Measurements from ENCODE around the gene PLCB4.

The PLCB4 gene

GRCh38 chr20:9093218-9093957, 24.5 kb downstream of the PLCB4 start:
- Histone ChIP-seq H3K36me3 (no peaks in the 10 kb centered on the region), H3K9me3 (ENCODE audit: severe bottlenecking) (no peaks in the 10 kb centered on the region), H3K27me3 (ENCODE audit: insufficient read depth, low read depth, severe bottlenecking) (no peaks in the 10 kb centered on the region), H3K27ac (no peak overlapping the region), H3K4me3 (ENCODE audit: low read depth, low read length) (no peak overlapping the region)
- no peak for TF ChIP-seq CTCF (IDR thresholded peaks at IDR 0.05; ENCODE audit: low read depth, low read length)
- DNase-seq: no peak

GRCh38 chr20:9099372-9099771, 30.5 kb downstream of the PLCB4 start:
- Histone ChIP-seq H3K4me3 (ENCODE audit: low read depth, low read length) (no peak overlapping the region), H3K36me3 (no peaks in the 10 kb centered on the region), H3K27ac (no peak overlapping the region), H3K9me3 (ENCODE audit: severe bottlenecking) (no peaks in the 10 kb centered on the region), H3K27me3 (ENCODE audit: insufficient read depth, low read depth, severe bottlenecking) (no peaks in the 10 kb centered on the region)
- TF ChIP-seq CTCF (IDR thresholded peaks at IDR 0.05; ENCODE audit: low read depth, low read length): no peak
- no peak for DNase-seq

- DNase-seq: no peak
- no peak overlapping the region for H3K4me3 ChIP-seq (ENCODE audit: low read depth, low read length)
- no peak for TF ChIP-seq CTCF (IDR thresholded peaks at IDR 0.05; ENCODE audit: low read depth, low read length)
- H3K27ac ChIP-seq: no peak overlapping the region
- H3K36me3 ChIP-seq: no peaks in the 10 kb centered on the region
- H3K9me3 ChIP-seq (ENCODE audit: severe bottlenecking): no peaks in the 10 kb centered on the region
- no peaks in the 10 kb centered on the region for H3K27me3 ChIP-seq (ENCODE audit: insufficient read depth, low read depth, severe bottlenecking)
These were observed 31.8 kb downstream of the PLCB4 start for GRCh38 chr20:9100691-9101090.

DNA sequence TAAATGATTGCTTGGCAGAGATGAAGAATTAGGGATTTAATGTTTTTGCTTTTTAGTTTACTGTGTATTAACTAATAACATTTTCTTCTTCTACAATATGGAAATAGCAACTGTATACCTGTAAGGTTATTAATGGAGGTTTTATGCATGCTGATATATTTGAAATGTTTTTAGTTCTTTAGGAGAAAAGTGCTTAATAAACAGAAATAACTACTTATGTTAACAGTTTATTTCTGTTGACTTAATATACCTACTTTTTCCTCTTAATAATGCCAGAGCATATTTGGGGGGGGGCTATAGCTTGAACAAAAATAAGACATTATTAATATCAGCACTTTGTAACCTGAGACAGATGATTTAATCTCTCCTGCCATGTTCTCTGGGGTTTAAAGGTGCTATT, 33.6 kb downstream of the PLCB4 start:
- H3K27me3 ChIP-seq (ENCODE audit: insufficient read depth, low read depth, severe bottlenecking): no peaks in the 10 kb centered on the region
- no peak for DNase-seq
- no peak overlapping the region for H3K27ac ChIP-seq
- no peak overlapping the region for H3K4me3 ChIP-seq (ENCODE audit: low read depth, low read length)
- no peak for TF ChIP-seq CTCF (IDR thresholded peaks at IDR 0.05; ENCODE audit: low read depth, low read length)
- no peaks in the 10 kb centered on the region for H3K9me3 ChIP-seq (ENCODE audit: severe bottlenecking)
- H3K36me3 ChIP-seq: no peaks in the 10 kb centered on the region

GRCh38 chr20:9103955-9104354, 35.1 kb downstream of the PLCB4 start:
- Histone ChIP-seq H3K27me3 (ENCODE audit: insufficient read depth, low read depth, severe bottlenecking) (no peaks in the 10 kb centered on the region), H3K9me3 (ENCODE audit: severe bottlenecking) (no peaks in the 10 kb centered on the region), H3K4me3 (ENCODE audit: low read depth, low read length) (no peak overlapping the region), H3K27ac (no peak overlapping the region), H3K36me3 (no peaks in the 10 kb centered on the region)
- TF ChIP-seq CTCF (IDR thresholded peaks at IDR 0.05; ENCODE audit: low read depth, low read length): no peak
- DNase-seq: no peak

DNA sequence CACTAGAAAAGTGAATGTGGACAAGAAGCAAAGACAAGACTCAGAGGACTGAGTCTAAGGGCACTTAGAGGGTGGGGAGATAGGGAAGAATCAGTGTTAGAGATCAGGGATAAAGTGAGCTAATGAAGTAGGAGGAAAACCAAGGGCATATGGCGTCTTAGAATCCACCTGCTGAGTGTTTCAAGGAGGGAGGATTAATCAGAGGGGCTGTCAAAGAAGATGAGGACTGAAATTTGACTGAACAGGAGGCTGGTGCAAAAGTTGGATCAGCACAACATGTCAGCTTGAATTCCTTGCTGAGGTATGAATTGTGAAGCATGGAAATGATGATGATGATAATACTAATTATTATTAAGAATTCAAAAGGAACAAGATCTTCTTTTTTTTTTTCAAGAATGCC, 39.4 kb downstream of the PLCB4 start:
- no peaks in the 10 kb centered on the region for H3K36me3 ChIP-seq
- no peak for TF ChIP-seq CTCF (IDR thresholded peaks at IDR 0.05; ENCODE audit: low read depth, low read length)
- no peaks in the 10 kb centered on the region for H3K27me3 ChIP-seq (ENCODE audit: insufficient read depth, low read depth, severe bottlenecking)

More for the DNA sequence above, 39.4 kb downstream of the PLCB4 start:
- Histone ChIP-seq H3K27ac (no peak overlapping the region), H3K4me3 (ENCODE audit: low read depth, low read length) (no peak overlapping the region), H3K9me3 (ENCODE audit: severe bottlenecking) (no peaks in the 10 kb centered on the region)
- DNase-seq: no peak
